Keratinocyte (primary cell): ENCODE results near the gene AP1AR. TPM values are rescaled to one million over a fixed set of nuclear protein-coding genes. Genes with fewer than 3 reads are reported as not detected.

Source experiments
- DNase-seq: peaks from one replicate; pipeline ENCODE4 v3.0.0-alpha.2; 2011; ENCODE audit warnings: low read depth, missing footprints, low spot score
- FAIRE-seq: peaks from 2 replicates; lab custom pipeline; 2011; peaks lifted over from hg19 to GRCh38; lab: Jason Lieb, UNC
- H2AFZ ChIP-seq: 2 replicates; pipeline ENCODE4 v1.6.0; 2012; ENCODE audit warnings: low read length, control low read depth, inconsistent platforms; ENCODE audit not compliant: control insufficient read depth
- H3K27ac ChIP-seq: 2 replicates; pipeline ENCODE4 v1.5.1; 2011; ENCODE audit warnings: low read length; ENCODE audit not compliant: control insufficient read depth, insufficient read depth
- H3K27me3 ChIP-seq: 3 replicates; pipeline ENCODE4 v1.6.0; 2011; ENCODE audit warnings: low read length; ENCODE audit not compliant: control insufficient read depth, insufficient read depth; ENCODE audit errors: extremely low read depth
- H3K36me3 ChIP-seq, 2 experiments: 2 replicates in 1 of 2; 3 replicates in 1 of 2; pipeline ENCODE4 v1.5.1; 2011; ENCODE audit warnings: low read length in 2 of 2, mild to moderate bottlenecking in 1 of 2; ENCODE audit not compliant: control insufficient read depth in 2 of 2, insufficient read depth in 2 of 2; ENCODE audit errors: extremely low read depth in 1 of 2
- H3K4me1 ChIP-seq: 3 replicates; pipeline ENCODE4 v1.5.1; 2011; ENCODE audit warnings: low read length; ENCODE audit not compliant: control insufficient read depth, insufficient read depth; ENCODE audit errors: extremely low read depth
- H3K4me2 ChIP-seq: 3 replicates; pipeline ENCODE4 v1.6.0; 2011; ENCODE audit warnings: low read depth, low read length; ENCODE audit not compliant: control insufficient read depth, insufficient read depth; ENCODE audit errors: extremely low read depth
- H3K4me3 ChIP-seq, 3 experiments: fragments of 200-600 bp in 1 of 3; sonication (generic) in 1 of 3; 2 replicates in 2 of 3; 3 replicates in 1 of 3; pipeline ENCODE4 v1.5.1; 2011 to 2016; ENCODE audit warnings: low read length in 3 of 3, mild to moderate bottlenecking in 3 of 3, control low read depth in 2 of 3, inconsistent platforms in 1 of 3, low read depth in 1 of 3, mixed read lengths in 1 of 3, mixed run types in 1 of 3, moderate library complexity in 1 of 3; ENCODE audit not compliant: control insufficient read depth in 2 of 3, insufficient read depth in 2 of 3; ENCODE audit errors: extremely low read depth in 1 of 3
- H3K79me2 ChIP-seq: 2 replicates; pipeline ENCODE4 v1.6.0; 2012; ENCODE audit warnings: low read length; ENCODE audit not compliant: control insufficient read depth, insufficient read depth
- H3K9ac ChIP-seq: 3 replicates; pipeline ENCODE4 v1.6.0; 2011; ENCODE audit warnings: low read length; ENCODE audit not compliant: control insufficient read depth, insufficient read depth; ENCODE audit errors: extremely low read depth
- H3K9me1 ChIP-seq: 3 replicates; pipeline ENCODE4 v1.6.0; 2011; ENCODE audit warnings: low read length; ENCODE audit not compliant: control insufficient read depth, insufficient read depth; ENCODE audit errors: extremely low read depth
- H3K9me3 ChIP-seq: 2 replicates; pipeline ENCODE4 v1.5.1; 2012; ENCODE audit warnings: low read depth, low read length; ENCODE audit not compliant: control insufficient read depth
- H4K20me1 ChIP-seq: 3 replicates; pipeline ENCODE4 v1.6.0; 2011; ENCODE audit warnings: low read length; ENCODE audit not compliant: control insufficient read depth, insufficient read depth; ENCODE audit errors: extremely low read depth
- CTCF ChIP-seq, 3 experiments: IDR thresholded peaks in 1 of 3; conservative IDR thresholded peaks in 1 of 3; optimal IDR thresholded peaks in 1 of 3; 2 replicates in 2 of 3; 3 replicates in 1 of 3; pipeline versions ENCODE3 to v1.5.1; 2011; ENCODE audit warnings: low read length in 3 of 3, mild to moderate bottlenecking in 3 of 3, moderate library complexity in 2 of 3, control low read depth in 1 of 3, inconsistent platforms in 1 of 3; ENCODE audit not compliant: insufficient read depth in 2 of 3; ENCODE audit errors: extremely low read depth in 1 of 3
- EZH2 ChIP-seq: IDR thresholded peaks from one replicate; pipeline ENCODE4 v1.6.1; 2012; ENCODE audit warnings: inconsistent platforms, mild to moderate bottlenecking, low read length, moderate library complexity
- dilution Hi-C: fragments of 300-500 bp; cut with MboI; formaldehyde crosslinking; loops from one replicate; pipeline ENCODE4 v1.7.0; 2020; ENCODE audit warnings: low sequenced_read_pairs; ENCODE audit not compliant: extremely low pct_ligation_motif_present
- polyA plus RNA-seq, 5 experiments: library from polyadenylated mRNA; depleted of rRNA in 3 of 5; stranded (reverse) in 3 of 5; stranded (forward) in 1 of 5; unstranded in 1 of 5; fragments of >200 nt; gene quantifications; 1 replicate in 1 of 5; 2 replicates in 3 of 5; 3 replicates in 1 of 5; pipeline versions ENCODE4 v1.2.1 to v1.2.3, GENCODE V29; 2011 to 2012; ENCODE audit warnings: missing spikeins in 2 of 5, low read depth in 1 of 5, low replicate concordance in 1 of 5

AP1AR gene
- polyA plus RNA-seq, 1 donor (not counting 4 experiments of a cell fraction or from before 2014, with no cell fraction given): 17.5 TPM

- no peaks in the 10 kb centered on the region for H3K27me3 ChIP-seq
- no peak overlapping the region for H3K27ac ChIP-seq
- H3K4me2 ChIP-seq: no peak overlapping the region
- H3K4me3 ChIP-seq: no peak overlapping the region
- H3K9ac ChIP-seq: no peak overlapping the region
- dilution Hi-C loops: no loop called here
- DNase-seq (no peak), FAIRE-seq (no peak)
- H3K9me1 ChIP-seq: no peaks in the 10 kb centered on the region
- no peaks in the 10 kb centered on the region for H3K36me3 ChIP-seq
- H2AFZ ChIP-seq: no peak overlapping the region
- no peak for TF ChIP-seq EZH2
- no peak for TF ChIP-seq CTCF (optimal IDR thresholded peaks at IDR 0.05 in 1 of 3, IDR thresholded peaks at IDR 0.05 in 1 of 3, conservative IDR thresholded peaks at IDR 0.05 in 1 of 3; ENCODE audit: extremely low read depth in 1 of 3, insufficient read depth in 2 of 3, low read length in 3 of 3)
- H3K4me1 ChIP-seq: no peaks in the 10 kb centered on the region
- no peaks in the 10 kb centered on the region for H4K20me1 ChIP-seq
- H3K9me3 ChIP-seq: no peaks in the 10 kb centered on the region
- no peaks in the 10 kb centered on the region for H3K79me2 ChIP-seq
These were observed 11.7 kb upstream of the AP1AR start for GRCh38 chr4:112219826-112220366.

DNA sequence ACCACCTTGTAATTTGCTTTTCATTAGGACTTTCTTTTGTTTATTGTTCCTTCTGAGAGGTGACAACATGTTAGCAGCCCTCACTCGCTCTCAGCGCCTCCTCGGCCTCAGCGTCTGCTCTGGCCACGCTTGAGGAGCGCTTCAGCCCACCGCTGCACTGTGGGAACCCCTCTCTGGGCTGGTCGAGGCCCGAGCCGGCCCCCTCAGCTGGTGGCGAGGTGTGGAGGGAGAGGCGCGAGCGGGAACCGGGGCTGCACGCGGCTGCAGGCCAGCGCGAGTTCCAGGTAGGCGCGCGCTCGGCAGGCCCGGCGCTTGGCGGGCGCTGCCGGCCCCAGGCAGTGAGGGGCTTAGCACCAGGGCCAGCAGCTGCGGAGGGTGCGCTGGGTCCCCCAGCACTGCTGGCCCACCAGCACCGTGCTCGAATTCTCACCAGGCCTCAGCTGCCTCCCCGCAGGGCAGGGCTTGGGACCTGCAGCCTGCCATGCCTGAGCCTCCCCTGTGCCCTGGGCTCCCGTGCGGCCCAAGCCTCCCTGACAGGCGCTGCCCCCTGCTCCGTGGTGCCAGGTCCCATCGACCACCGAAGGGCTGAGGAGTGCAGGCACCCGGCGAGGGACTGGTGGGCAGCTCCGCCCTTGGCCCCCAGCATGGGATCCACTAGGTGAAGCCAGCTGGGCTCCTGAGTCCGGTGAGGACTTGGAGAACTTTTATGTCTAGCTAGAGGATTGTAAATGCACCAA lies 9.2 kb upstream of the AP1AR start:
- no peak overlapping the region for H3K9ac ChIP-seq
- H3K9me1 ChIP-seq: no peaks in the 10 kb centered on the region
- H2AFZ ChIP-seq: no peak overlapping the region
- DNase-seq (no peak), FAIRE-seq (no peak)
- H3K79me2 ChIP-seq: no peaks in the 10 kb centered on the region
- H3K27ac ChIP-seq: no peak overlapping the region
- H3K9me3 ChIP-seq: no peaks in the 10 kb centered on the region
- no peak overlapping the region for H3K4me3 ChIP-seq
- no peaks in the 10 kb centered on the region for H4K20me1 ChIP-seq
- no peaks in the 10 kb centered on the region for H3K27me3 ChIP-seq
- H3K4me2 ChIP-seq: no peak overlapping the region
- TF ChIP-seq CTCF (optimal IDR thresholded peaks at IDR 0.05 in 1 of 3, IDR thresholded peaks at IDR 0.05 in 1 of 3, conservative IDR thresholded peaks at IDR 0.05 in 1 of 3; ENCODE audit: extremely low read depth in 1 of 3, insufficient read depth in 2 of 3, low read length in 3 of 3) (no peak), EZH2 (no peak)
- H3K36me3 ChIP-seq: no peaks in the 10 kb centered on the region
- dilution Hi-C loops: no loop called here
- H3K4me1 ChIP-seq: no peaks in the 10 kb centered on the region
